Measurements from ENCODE around the gene LHFPL3.

- TF ChIP-seq RXRA (IDR thresholded peaks at IDR 0.05; ENCODE audit: borderline replicate concordance, low read depth) (no peak), POLR2AphosphoS5 (IDR thresholded peaks at IDR 0.05; ENCODE audit: low read depth, low read length) (no peak), SMC3 (IDR thresholded peaks at IDR 0.05; ENCODE audit: low read depth, low read length) (no peak), CTCF (IDR thresholded peaks at IDR 0.05) (no peak), EP300 (IDR thresholded peaks at IDR 0.05; ENCODE audit: borderline replicate concordance in 1 of 2, low read depth in 1 of 2, low read length in 1 of 2) (no peak), RFX5 (IDR thresholded peaks at IDR 0.05; ENCODE audit: low read length) (no peak), RAD21 (IDR thresholded peaks at IDR 0.05; ENCODE audit: low read length) (no peak), RCOR1 (IDR thresholded peaks at IDR 0.05; ENCODE audit: low read length) (no peak), MXI1 (IDR thresholded peaks at IDR 0.05; ENCODE audit: low read depth, low read length) (no peak), TAF1 (IDR thresholded peaks at IDR 0.05; ENCODE audit: borderline replicate concordance, low read depth, low read length) (no peak)
- TF ChIP-seq, protein P1, sequence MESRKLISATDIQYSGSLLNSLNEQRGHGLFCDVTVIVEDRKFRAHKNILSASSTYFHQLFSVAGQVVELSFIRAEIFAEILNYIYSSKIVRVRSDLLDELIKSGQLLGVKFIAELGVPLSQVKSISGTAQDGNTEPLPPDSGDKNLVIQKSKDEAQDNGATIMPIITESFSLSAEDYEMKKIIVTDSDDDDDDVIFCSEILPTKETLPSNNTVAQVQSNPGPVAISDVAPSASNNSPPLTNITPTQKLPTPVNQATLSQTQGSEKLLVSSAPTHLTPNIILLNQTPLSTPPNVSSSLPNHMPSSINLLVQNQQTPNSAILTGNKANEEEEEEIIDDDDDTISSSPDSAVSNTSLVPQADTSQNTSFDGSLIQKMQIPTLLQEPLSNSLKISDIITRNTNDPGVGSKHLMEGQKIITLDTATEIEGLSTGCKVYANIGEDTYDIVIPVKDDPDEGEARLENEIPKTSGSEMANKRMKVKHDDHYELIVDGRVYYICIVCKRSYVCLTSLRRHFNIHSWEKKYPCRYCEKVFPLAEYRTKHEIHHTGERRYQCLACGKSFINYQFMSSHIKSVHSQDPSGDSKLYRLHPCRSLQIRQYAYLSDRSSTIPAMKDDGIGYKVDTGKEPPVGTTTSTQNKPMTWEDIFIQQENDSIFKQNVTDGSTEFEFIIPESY (IDR thresholded peaks at IDR 0.05; ENCODE audit: borderline replicate concordance, low read depth): no peak
- TF ChIP-seq, protein P2, sequence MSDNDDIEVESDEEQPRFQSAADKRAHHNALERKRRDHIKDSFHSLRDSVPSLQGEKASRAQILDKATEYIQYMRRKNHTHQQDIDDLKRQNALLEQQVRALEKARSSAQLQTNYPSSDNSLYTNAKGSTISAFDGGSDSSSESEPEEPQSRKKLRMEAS (IDR thresholded peaks at IDR 0.05; ENCODE audit: low read depth): no peak
- TF ChIP-seq, protein P3, sequence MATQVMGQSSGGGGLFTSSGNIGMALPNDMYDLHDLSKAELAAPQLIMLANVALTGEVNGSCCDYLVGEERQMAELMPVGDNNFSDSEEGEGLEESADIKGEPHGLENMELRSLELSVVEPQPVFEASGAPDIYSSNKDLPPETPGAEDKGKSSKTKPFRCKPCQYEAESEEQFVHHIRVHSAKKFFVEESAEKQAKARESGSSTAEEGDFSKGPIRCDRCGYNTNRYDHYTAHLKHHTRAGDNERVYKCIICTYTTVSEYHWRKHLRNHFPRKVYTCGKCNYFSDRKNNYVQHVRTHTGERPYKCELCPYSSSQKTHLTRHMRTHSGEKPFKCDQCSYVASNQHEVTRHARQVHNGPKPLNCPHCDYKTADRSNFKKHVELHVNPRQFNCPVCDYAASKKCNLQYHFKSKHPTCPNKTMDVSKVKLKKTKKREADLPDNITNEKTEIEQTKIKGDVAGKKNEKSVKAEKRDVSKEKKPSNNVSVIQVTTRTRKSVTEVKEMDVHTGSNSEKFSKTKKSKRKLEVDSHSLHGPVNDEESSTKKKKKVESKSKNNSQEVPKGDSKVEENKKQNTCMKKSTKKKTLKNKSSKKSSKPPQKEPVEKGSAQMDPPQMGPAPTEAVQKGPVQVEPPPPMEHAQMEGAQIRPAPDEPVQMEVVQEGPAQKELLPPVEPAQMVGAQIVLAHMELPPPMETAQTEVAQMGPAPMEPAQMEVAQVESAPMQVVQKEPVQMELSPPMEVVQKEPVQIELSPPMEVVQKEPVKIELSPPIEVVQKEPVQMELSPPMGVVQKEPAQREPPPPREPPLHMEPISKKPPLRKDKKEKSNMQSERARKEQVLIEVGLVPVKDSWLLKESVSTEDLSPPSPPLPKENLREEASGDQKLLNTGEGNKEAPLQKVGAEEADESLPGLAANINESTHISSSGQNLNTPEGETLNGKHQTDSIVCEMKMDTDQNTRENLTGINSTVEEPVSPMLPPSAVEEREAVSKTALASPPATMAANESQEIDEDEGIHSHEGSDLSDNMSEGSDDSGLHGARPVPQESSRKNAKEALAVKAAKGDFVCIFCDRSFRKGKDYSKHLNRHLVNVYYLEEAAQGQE (IDR thresholded peaks at IDR 0.05; ENCODE audit: low read depth, low read length): no peak
These were observed 486 bp upstream of the LHFPL3 start for GRCh38 chr7:104327938-104328295.

All from SK-N-SH (cell line).